Glutamatergic neuron (in vitro differentiated cells): Measurements from ENCODE around the gene CA7. TPM values are rescaled to one million over a fixed set of nuclear protein-coding genes. Genes with fewer than 3 reads are reported as not detected.

Experiments
- DNase-seq: peaks from one replicate; pipeline ENCODE4 v3.0.0; 2022
- H3K27ac Mint-ChIP-seq: one replicate; pipeline ENCODE4 v1.8.0; 2020; ENCODE audit warnings: mild to moderate bottlenecking, mixed read lengths, inconsistent platforms; ENCODE audit not compliant: unreplicated experiment
- H3K27me3 Mint-ChIP-seq: one replicate; pipeline ENCODE4 v1.8.0; 2020; ENCODE audit warnings: mild to moderate bottlenecking, moderate library complexity, mixed read lengths, inconsistent platforms; ENCODE audit not compliant: unreplicated experiment
- H3K36me3 Mint-ChIP-seq: one replicate; pipeline ENCODE4 v1.8.0; 2020; ENCODE audit warnings: mild to moderate bottlenecking, mixed read lengths, inconsistent platforms; ENCODE audit not compliant: unreplicated experiment
- H3K4me1 Mint-ChIP-seq: one replicate; pipeline ENCODE4 v1.8.0; 2020; ENCODE audit warnings: mild to moderate bottlenecking, low read depth, mixed read lengths, inconsistent platforms; ENCODE audit not compliant: unreplicated experiment
- H3K4me3 Mint-ChIP-seq: one replicate; pipeline ENCODE4 v1.8.0; 2020; ENCODE audit warnings: mild to moderate bottlenecking, mixed read lengths, inconsistent platforms; ENCODE audit not compliant: unreplicated experiment
- H3K9me3 Mint-ChIP-seq: one replicate; pipeline ENCODE4 v1.8.0; 2020; ENCODE audit warnings: mild to moderate bottlenecking, moderate library complexity, mixed read lengths, inconsistent platforms; ENCODE audit not compliant: unreplicated experiment
- total RNA-seq: library from RNA; stranded (reverse); fragmentation: NEBNext Ultra II Directional; extraction: Animal tissue kit (Norgen Biotek cat#: 25700); gene quantifications from one replicate; pipeline ENCODE4 v1.2.1, GENCODE V29; 2021; ENCODE audit not compliant: unreplicated experiment
- TF ChIP-seq, protein P1 (sequence below): fragments of 200-600 bp; sonication (generic); IDR thresholded peaks from one replicate; pipeline ENCODE4 v1.5.0; 2021; ENCODE audit not compliant: partially characterized antibody, unreplicated experiment

Gene CA7
- total RNA-seq, 1 donor from 2014 or later: 0.64 TPM

- Mint-ChIP-seq H3K4me3 (no peak overlapping the region), H3K27me3 (peaks cover 5% of the 10 kb centered on the region), H3K27ac (no peak overlapping the region), H3K36me3 (peaks cover 8% of the 10 kb centered on the region), H3K9me3 (no peaks in the 10 kb centered on the region), H3K4me1 (no peaks in the 10 kb centered on the region)
- no peak for DNase-seq
- TF ChIP-seq, protein P1, sequence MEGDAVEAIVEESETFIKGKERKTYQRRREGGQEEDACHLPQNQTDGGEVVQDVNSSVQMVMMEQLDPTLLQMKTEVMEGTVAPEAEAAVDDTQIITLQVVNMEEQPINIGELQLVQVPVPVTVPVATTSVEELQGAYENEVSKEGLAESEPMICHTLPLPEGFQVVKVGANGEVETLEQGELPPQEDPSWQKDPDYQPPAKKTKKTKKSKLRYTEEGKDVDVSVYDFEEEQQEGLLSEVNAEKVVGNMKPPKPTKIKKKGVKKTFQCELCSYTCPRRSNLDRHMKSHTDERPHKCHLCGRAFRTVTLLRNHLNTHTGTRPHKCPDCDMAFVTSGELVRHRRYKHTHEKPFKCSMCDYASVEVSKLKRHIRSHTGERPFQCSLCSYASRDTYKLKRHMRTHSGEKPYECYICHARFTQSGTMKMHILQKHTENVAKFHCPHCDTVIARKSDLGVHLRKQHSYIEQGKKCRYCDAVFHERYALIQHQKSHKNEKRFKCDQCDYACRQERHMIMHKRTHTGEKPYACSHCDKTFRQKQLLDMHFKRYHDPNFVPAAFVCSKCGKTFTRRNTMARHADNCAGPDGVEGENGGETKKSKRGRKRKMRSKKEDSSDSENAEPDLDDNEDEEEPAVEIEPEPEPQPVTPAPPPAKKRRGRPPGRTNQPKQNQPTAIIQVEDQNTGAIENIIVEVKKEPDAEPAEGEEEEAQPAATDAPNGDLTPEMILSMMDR: no peak
These were observed 9.5 kb upstream of the CA7 start for GRCh38 chr16:66834746-66835145.

DNA sequence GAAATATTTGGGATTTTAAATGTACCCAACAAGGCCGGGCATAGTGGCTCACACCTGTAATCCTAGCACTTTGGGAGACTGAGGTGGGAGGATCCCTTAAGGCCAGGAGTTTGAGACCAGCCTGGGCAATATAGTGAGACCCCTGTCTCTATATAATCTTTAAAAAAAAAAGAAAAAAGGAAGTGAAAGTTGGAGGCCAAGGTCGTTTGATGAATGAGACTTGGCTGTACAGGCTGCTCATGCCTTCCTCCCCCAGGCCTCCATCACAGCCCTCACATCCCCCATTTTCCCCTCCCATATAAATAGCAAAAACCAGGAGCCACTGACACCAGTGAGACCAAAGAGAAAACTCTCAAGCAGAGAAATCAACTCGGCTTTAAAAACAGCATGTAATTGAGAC, 3.3 kb upstream of the CA7 start:
- Mint-ChIP-seq H3K9me3 (peaks cover 2% of the 10 kb centered on the region), H3K27me3 (peaks cover 18% of the 10 kb centered on the region)
- TF ChIP-seq, protein P1: no peak

GRCh38 chr16:66841366-66841765, 2.8 kb upstream of the CA7 start:
- peaks cover 20% of the 10 kb centered on the region for H3K27me3 Mint-ChIP-seq
- no peak overlapping the region for H3K27ac Mint-ChIP-seq
- TF ChIP-seq, protein P1: no peak
- H3K4me1 Mint-ChIP-seq: peaks cover 13% of the 10 kb centered on the region
- peaks cover 4% of the 10 kb centered on the region for H3K9me3 Mint-ChIP-seq
- no peak for DNase-seq
- no peak overlapping the region for H3K4me3 Mint-ChIP-seq
- peaks cover 8% of the 10 kb centered on the region for H3K36me3 Mint-ChIP-seq

More for the DNA sequence above, 3.3 kb upstream of the CA7 start:
- Mint-ChIP-seq H3K4me1 (peaks cover 8% of the 10 kb centered on the region), H3K27ac (no peak overlapping the region), H3K36me3 (peaks cover 8% of the 10 kb centered on the region), H3K4me3 (no peak overlapping the region)
- no peak for DNase-seq

- Mint-ChIP-seq H3K4me1 (peaks cover 14% of the 10 kb centered on the region), H3K4me3 (no peak overlapping the region), H3K27ac (no peak overlapping the region), H3K36me3 (peaks cover 8% of the 10 kb centered on the region), H3K27me3 (peaks cover 18% of the 10 kb centered on the region), H3K9me3 (peaks cover 4% of the 10 kb centered on the region)
- TF ChIP-seq, protein P1: no peak
- no peak for DNase-seq
These were observed 1.4 kb upstream of the CA7 start for GRCh38 chr16:66842765-66843164.

DNA sequence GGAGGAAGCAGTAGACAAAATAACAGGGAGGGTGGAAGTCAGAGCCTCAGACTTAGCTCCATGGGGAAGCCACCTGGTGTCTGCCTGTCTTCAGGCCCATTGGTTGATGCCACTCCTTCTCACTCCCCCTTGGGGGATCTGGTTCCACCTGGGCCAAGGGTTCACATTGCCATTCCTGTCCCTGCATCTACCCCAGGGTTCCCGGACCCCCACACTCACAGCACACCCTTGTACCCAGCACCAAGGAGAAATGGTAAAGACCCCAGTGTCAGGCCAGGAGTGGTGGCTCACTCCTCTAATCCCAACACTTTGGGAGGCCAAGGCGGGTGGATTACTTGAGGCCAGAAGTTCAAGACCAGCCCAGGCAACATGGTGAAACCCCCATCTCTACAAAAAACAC, 1.0 kb upstream of the CA7 start:
- no peak overlapping the region for H3K27ac Mint-ChIP-seq
- H3K36me3 Mint-ChIP-seq: peaks cover 7% of the 10 kb centered on the region
- no peak for DNase-seq
- H3K9me3 Mint-ChIP-seq: peaks cover 4% of the 10 kb centered on the region
- TF ChIP-seq, protein P1: no peak
- peaks cover 14% of the 10 kb centered on the region for H3K4me1 Mint-ChIP-seq
- H3K27me3 Mint-ChIP-seq: peaks cover 18% of the 10 kb centered on the region
- no peak overlapping the region for H3K4me3 Mint-ChIP-seq
